Breast epithelium (tissue), 3 donors: ENCODE results near the gene SALL4.

Source experiments
- CTCF ChIP-seq, 3 donors: fragments of 450-650 bp; IDR thresholded peaks; one replicate each; pipeline ENCODE4 v1.5.1; 2016 to 2017; ENCODE audit warnings: antibody characterized with exemption in 3 of 3, mild to moderate bottlenecking in 3 of 3, moderate library complexity in 3 of 3
- POLR2A ChIP-seq: fragments of 450-650 bp; IDR thresholded peaks from one replicate; pipeline ENCODE4 v1.6.1; 2016; ENCODE audit warnings: antibody characterized with exemption, mild to moderate bottlenecking, moderate library complexity

- no peak for TF ChIP-seq CTCF (IDR thresholded peaks at IDR 0.05)
- TF ChIP-seq POLR2A = no peak
Measured at GRCh38 chr20:51833326-51833725, 31.0 kb upstream of the SALL4 start.
